Measurements from ENCODE around the gene CALHM4. TPM values are rescaled to one million over a fixed set of nuclear protein-coding genes. Genes with fewer than 3 reads are reported as not detected.

Gene CALHM4
- total and polyA plus RNA-seq, 4 donors = not detected

- TF ChIP-seq HNF4G (IDR thresholded peaks at IDR 0.05) (no peak), MAX (IDR thresholded peaks at IDR 0.05) (no peak), HNF4A (conservative IDR thresholded peaks at IDR 0.05) (no peak), RXRA (IDR thresholded peaks at IDR 0.05) (no peak), JUND (IDR thresholded peaks at IDR 0.05) (no peak)
Measured at GRCh38 chr6:116542426-116542825, 11.1 kb upstream of the CALHM4 start (continued).

- Histone ChIP-seq H3K4me3 (ENCODE audit: low read depth in 1 of 3, low read length in 3 of 3) (no peak overlapping the region), H3K4me1 (ENCODE audit: control insufficient read depth in 4 of 4, insufficient read depth in 4 of 4, low read length in 3 of 4) (no peaks in the 10 kb centered on the region), H3K9ac (ENCODE audit: low read depth in 1 of 2, low read length in 2 of 2) (no peak overlapping the region), H3K27me3 (ENCODE audit: control insufficient read depth in 4 of 4, insufficient read depth in 4 of 4, low read length in 3 of 4) (peaks cover 0 to 6% (median 2%) of the 10 kb centered on the region in 4 donors), H3K9me3 (ENCODE audit: control insufficient read depth in 4 of 4, low read length in 3 of 4) (no peaks in the 10 kb centered on the region), H3K36me3 (ENCODE audit: control insufficient read depth in 4 of 4, insufficient read depth in 3 of 4, low read depth in 1 of 4, low read length in 3 of 4) (no peaks in the 10 kb centered on the region), H3K27ac (ENCODE audit: low read depth in 1 of 2, low read length in 2 of 2) (no peak overlapping the region)
- no peak for DNase-seq (ENCODE audit: low spot score)
- TF ChIP-seq RAD21 (IDR thresholded peaks at IDR 0.05) (no peak), ATF3 (IDR thresholded peaks at IDR 0.05) (no peak), YY1 (IDR thresholded peaks at IDR 0.05) (no peak), EGR1 (IDR thresholded peaks at IDR 0.05; ENCODE audit: low read depth in 2 of 2) (no peak), NR2F2 (IDR thresholded peaks at IDR 0.05) (no peak), ZBTB33 (IDR thresholded peaks at IDR 0.05) (no peak), TAF1 (conservative IDR thresholded peaks at IDR 0.05) (no peak)
Measured at GRCh38 chr6:116543149-116543548, 10.4 kb upstream of the CALHM4 start.

GRCh38 chr6:116545651-116546050 lies 7.9 kb upstream of the CALHM4 start, which contains the start of gene TRAPPC3L:
TRAPPC3L (minus strand) TSS chr6:116545684; CDS start chr6:116545514, 170 bp downstream.
- peaks cover 0 to under 1% (median 0%) of the 10 kb centered on the region in 4 donors for H3K4me1 ChIP-seq (ENCODE audit: control insufficient read depth in 4 of 4, insufficient read depth in 4 of 4, low read length in 3 of 4)
- DNase-seq (ENCODE audit: low spot score) = no peak
- no peaks in the 10 kb centered on the region for H3K9me3 ChIP-seq (ENCODE audit: control insufficient read depth in 4 of 4, low read length in 3 of 4)
- H3K4me3 ChIP-seq (ENCODE audit: low read depth in 1 of 3, low read length in 3 of 3) = no peak within 1 kb of the TSS
- no peaks in the 10 kb centered on the region for H3K36me3 ChIP-seq (ENCODE audit: control insufficient read depth in 4 of 4, insufficient read depth in 3 of 4, low read depth in 1 of 4, low read length in 3 of 4)
- H3K27ac ChIP-seq (ENCODE audit: low read depth in 1 of 2, low read length in 2 of 2) = no peak within 1 kb of the TSS
- 78% methylated on average over 4 of the region's 4 CpGs for WGBS
- H3K9ac ChIP-seq (ENCODE audit: low read depth in 1 of 2, low read length in 2 of 2) = no peak within 1 kb of the TSS
- peaks cover 0 to 4% (median 0%) of the 10 kb centered on the region in 4 donors for H3K27me3 ChIP-seq (ENCODE audit: control insufficient read depth in 4 of 4, insufficient read depth in 4 of 4, low read length in 3 of 4)
- no peak for TF ChIP-seq ATF3 (IDR thresholded peaks at IDR 0.05)
- no peak for TF ChIP-seq FOXA2 (IDR thresholded peaks at IDR 0.05)
- no peak for TF ChIP-seq TAF1 (conservative IDR thresholded peaks at IDR 0.05)
- TF ChIP-seq JUND (IDR thresholded peaks at IDR 0.05) = no peak
- TF ChIP-seq SP1 (IDR thresholded peaks at IDR 0.05) = no peak
- no peak for TF ChIP-seq MAX (IDR thresholded peaks at IDR 0.05)
- TF ChIP-seq CTCF (IDR thresholded peaks at IDR 0.05; ENCODE audit: low read depth, low read length, missing input control) = no peak

Measured in liver (tissue), 9 donors.